ENCODE results near the gene LIPA. TPM values are rescaled to one million over a fixed set of nuclear protein-coding genes. Genes with fewer than 3 reads are reported as not detected.

Gene LIPA
- total RNA-seq, 2 experiments from 2014 or later = 8.9 to 19.4 TPM

- H2AFZ ChIP-seq (ENCODE audit: low read length) = no peak overlapping the region
- intact Hi-C loops (cut with micrococcal nuclease; ENCODE audit: unreplicated experiment) = no loop called here
- no peak overlapping the region for H3K4me2 ChIP-seq (ENCODE audit: low read length)
- no peaks in the 10 kb centered on the region for H3K36me3 ChIP-seq (ENCODE audit: insufficient read depth, low read length)
- H3K9me2 ChIP-seq (ENCODE audit: insufficient read depth, low read length) = no peaks in the 10 kb centered on the region
- DNase-seq (ENCODE audit: low spot score) = no peak
- no TSS peak for BruUV-seq (replicated peaks)
- TF ChIP-seq, protein P1, sequence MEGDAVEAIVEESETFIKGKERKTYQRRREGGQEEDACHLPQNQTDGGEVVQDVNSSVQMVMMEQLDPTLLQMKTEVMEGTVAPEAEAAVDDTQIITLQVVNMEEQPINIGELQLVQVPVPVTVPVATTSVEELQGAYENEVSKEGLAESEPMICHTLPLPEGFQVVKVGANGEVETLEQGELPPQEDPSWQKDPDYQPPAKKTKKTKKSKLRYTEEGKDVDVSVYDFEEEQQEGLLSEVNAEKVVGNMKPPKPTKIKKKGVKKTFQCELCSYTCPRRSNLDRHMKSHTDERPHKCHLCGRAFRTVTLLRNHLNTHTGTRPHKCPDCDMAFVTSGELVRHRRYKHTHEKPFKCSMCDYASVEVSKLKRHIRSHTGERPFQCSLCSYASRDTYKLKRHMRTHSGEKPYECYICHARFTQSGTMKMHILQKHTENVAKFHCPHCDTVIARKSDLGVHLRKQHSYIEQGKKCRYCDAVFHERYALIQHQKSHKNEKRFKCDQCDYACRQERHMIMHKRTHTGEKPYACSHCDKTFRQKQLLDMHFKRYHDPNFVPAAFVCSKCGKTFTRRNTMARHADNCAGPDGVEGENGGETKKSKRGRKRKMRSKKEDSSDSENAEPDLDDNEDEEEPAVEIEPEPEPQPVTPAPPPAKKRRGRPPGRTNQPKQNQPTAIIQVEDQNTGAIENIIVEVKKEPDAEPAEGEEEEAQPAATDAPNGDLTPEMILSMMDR (conservative IDR thresholded peaks at IDR 0.05; ENCODE audit: low read length) = no peak
- TF ChIP-seq EZH2phosphoT487 (IDR thresholded peaks at IDR 0.05; ENCODE audit: borderline replicate concordance, low read depth, low read length) = no peak
- H3K4me1 ChIP-seq (ENCODE audit: insufficient read depth, low read length, poor library complexity, severe bottlenecking) = no peaks in the 10 kb centered on the region
- ChIA-PET CTCF (ENCODE audit: unreplicated experiment) (no interaction called here), POLR2A (no interaction called here)
- H3K27ac ChIP-seq (ENCODE audit: low read depth, low read length, poor library complexity, severe bottlenecking) = no peak overlapping the region
- no peaks in the 10 kb centered on the region for H4K20me1 ChIP-seq (ENCODE audit: insufficient read depth, low read length)
- no peaks in the 10 kb centered on the region for H3K79me2 ChIP-seq (ENCODE audit: insufficient read depth, low read depth, low read length)
- no peak overlapping the region for H3K4me3 ChIP-seq (ENCODE audit: low read depth, low read length, poor library complexity, severe bottlenecking)
- H3K9me3 ChIP-seq (ENCODE audit: low read length) = no peaks in the 10 kb centered on the region
These were observed 23.4 kb downstream of the LIPA start for GRCh38 chr10:89228146-89228545.

GRCh38 chr10:89226891-89227290 lies 24.7 kb downstream of the LIPA start:
- Histone ChIP-seq H3K4me1 (ENCODE audit: insufficient read depth, low read length, poor library complexity, severe bottlenecking) (no peaks in the 10 kb centered on the region), H3K36me3 (ENCODE audit: insufficient read depth, low read length) (no peaks in the 10 kb centered on the region), H3K9me3 (ENCODE audit: low read length) (no peaks in the 10 kb centered on the region), H3K4me2 (ENCODE audit: low read length) (no peak overlapping the region), H2AFZ (ENCODE audit: low read length) (no peak overlapping the region), H3K4me3 (ENCODE audit: low read depth, low read length, poor library complexity, severe bottlenecking) (no peak overlapping the region), H3K27ac (ENCODE audit: low read depth, low read length, poor library complexity, severe bottlenecking) (no peak overlapping the region), H4K20me1 (ENCODE audit: insufficient read depth, low read length) (no peaks in the 10 kb centered on the region), H3K79me2 (ENCODE audit: insufficient read depth, low read depth, low read length) (no peaks in the 10 kb centered on the region), H3K9me2 (ENCODE audit: insufficient read depth, low read length) (no peaks in the 10 kb centered on the region)
- no TSS peak for BruUV-seq (replicated peaks)
- intact Hi-C loops (cut with micrococcal nuclease; ENCODE audit: unreplicated experiment) = no loop called here
- CTCF ChIA-PET (ENCODE audit: unreplicated experiment) = no interaction called here
- POLR2A ChIA-PET = no interaction called here
- DNase-seq (ENCODE audit: low spot score) = no peak
- TF ChIP-seq, protein P1 (conservative IDR thresholded peaks at IDR 0.05; ENCODE audit: low read length) = no peak
- no peak for TF ChIP-seq EZH2phosphoT487 (IDR thresholded peaks at IDR 0.05; ENCODE audit: borderline replicate concordance, low read depth, low read length)

GRCh38 chr10:89224739-89225443 lies 26.7 kb downstream of the LIPA start:
- BruUV-seq (replicated peaks) = no TSS peak
- H3K27ac ChIP-seq (ENCODE audit: low read depth, low read length, poor library complexity, severe bottlenecking) = no peak overlapping the region

More at GRCh38 chr10:89224739-89225443, 26.7 kb downstream of the LIPA start:
- H3K36me3 ChIP-seq (ENCODE audit: insufficient read depth, low read length) = no peaks in the 10 kb centered on the region
- no peak overlapping the region for H2AFZ ChIP-seq (ENCODE audit: low read length)
- no peak overlapping the region for H3K4me2 ChIP-seq (ENCODE audit: low read length)
- intact Hi-C loops (cut with micrococcal nuclease; ENCODE audit: unreplicated experiment) = no loop called here
- no peaks in the 10 kb centered on the region for H3K9me3 ChIP-seq (ENCODE audit: low read length)
- POLR2A ChIA-PET = interaction anchor here (0.6 kb wide), 1 partner anchor 1728 kb away, joined by 5 read pairs; no protein-coding TSS in a partner anchor
- DNase-seq (ENCODE audit: low spot score) = no peak
- no peaks in the 10 kb centered on the region for H3K79me2 ChIP-seq (ENCODE audit: insufficient read depth, low read depth, low read length)
- H3K9me2 ChIP-seq (ENCODE audit: insufficient read depth, low read length) = no peaks in the 10 kb centered on the region
- no peaks in the 10 kb centered on the region for H4K20me1 ChIP-seq (ENCODE audit: insufficient read depth, low read length)
- CTCF ChIA-PET (ENCODE audit: unreplicated experiment) = no interaction called here
- TF ChIP-seq, protein P1 (conservative IDR thresholded peaks at IDR 0.05; ENCODE audit: low read length) = no peak
- no peak for TF ChIP-seq EZH2phosphoT487 (IDR thresholded peaks at IDR 0.05; ENCODE audit: borderline replicate concordance, low read depth, low read length)
- no peak overlapping the region for H3K4me3 ChIP-seq (ENCODE audit: low read depth, low read length, poor library complexity, severe bottlenecking)
- H3K4me1 ChIP-seq (ENCODE audit: insufficient read depth, low read length, poor library complexity, severe bottlenecking) = no peaks in the 10 kb centered on the region
